ENCODE results near the gene COL7A1. TPM values are rescaled to one million over a fixed set of nuclear protein-coding genes. Genes with fewer than 3 reads are reported as not detected.
A peak's percentile ranks its signal among the peaks of the same experiment; 100 is the strongest.

The COL7A1 gene
- total RNA-seq, 1 experiment from 2014 or later: 5.2 TPM

DNA sequence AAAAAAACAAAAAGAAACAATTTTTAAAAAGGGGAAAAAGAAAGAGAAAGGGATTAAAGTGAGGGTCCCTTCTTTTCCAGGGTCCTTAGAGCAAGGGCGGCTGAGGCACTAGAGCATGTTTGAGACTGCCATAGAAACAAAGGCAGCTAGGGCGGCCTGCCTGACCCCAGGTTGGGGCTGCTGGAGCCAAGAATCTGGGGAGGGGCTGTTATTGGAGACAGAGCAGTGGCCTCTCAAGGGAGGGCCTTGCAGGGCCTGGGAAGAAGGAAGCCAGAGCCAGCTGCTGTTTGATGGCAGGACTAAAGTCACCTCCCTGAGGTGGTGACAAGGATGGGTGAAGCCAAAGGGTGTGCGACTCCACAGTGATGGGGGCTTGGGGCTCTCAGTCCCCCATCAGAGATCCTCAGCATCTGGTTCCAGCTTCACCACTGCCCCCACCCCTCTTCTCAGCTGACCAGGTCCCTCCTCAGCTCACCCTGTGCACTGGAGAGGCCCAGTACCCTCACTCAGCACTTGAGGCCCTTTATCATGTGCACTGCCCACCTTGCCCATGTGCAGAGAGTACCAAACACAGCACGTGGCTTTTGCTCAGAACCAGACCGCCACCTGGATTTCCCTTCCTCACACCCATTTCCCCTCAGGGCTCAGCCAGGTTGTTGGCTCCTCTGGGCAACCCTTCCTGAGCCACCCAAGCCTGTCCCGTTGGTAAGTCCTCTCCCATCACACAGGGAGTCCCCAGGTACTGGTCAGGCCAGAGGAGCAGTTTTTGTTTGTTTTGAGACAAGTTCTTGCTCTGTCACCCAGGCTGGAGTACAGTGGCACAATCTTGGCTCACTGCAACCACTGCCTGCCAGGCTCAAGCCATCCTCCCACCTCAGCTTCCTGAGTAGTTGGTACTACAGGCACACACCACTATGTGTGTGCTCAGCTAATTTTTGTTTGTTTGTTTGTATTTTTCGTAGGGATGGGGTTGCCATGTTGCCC lies 24.7 kb upstream of the COL7A1 start:
- peaks cover 14% of the 10 kb centered on the region for H3K4me1 ChIP-seq
- no peak overlapping the region for H3K4me3 Mint-ChIP-seq (ENCODE audit: unreplicated experiment)
- CTCF ChIA-PET: interaction anchor here (0.6 kb wide), 2 partner anchors 67 to 86 kb away, joined by 3 to 4 read pairs; no protein-coding TSS in a partner anchor
- no peaks in the 10 kb centered on the region for H3K27me3 ChIP-seq (replicated peaks; ENCODE audit: control insufficient read depth, insufficient read depth, low read length)
- peaks cover 9% of the 10 kb centered on the region for H3K9me3 Mint-ChIP-seq (ENCODE audit: unreplicated experiment)
- intact Hi-C loops (cut with micrococcal nuclease; ENCODE audit: unreplicated experiment): loop anchor here (2.0 kb wide), 1 partner anchor 15 kb away; the partner anchor contains the start of gene SLC26A6
- H3K27ac Mint-ChIP-seq (ENCODE audit: unreplicated experiment): peak overlapping the region; percentile 68
- H3K9me3 ChIP-seq: peaks cover 21% of the 10 kb centered on the region
- H3K4me1 Mint-ChIP-seq (ENCODE audit: low read depth, unreplicated experiment): no peaks in the 10 kb centered on the region
- no peaks in the 10 kb centered on the region for H3K27me3 Mint-ChIP-seq (ENCODE audit: insufficient read depth, unreplicated experiment)
- TF ChIP-seq, protein P1, sequence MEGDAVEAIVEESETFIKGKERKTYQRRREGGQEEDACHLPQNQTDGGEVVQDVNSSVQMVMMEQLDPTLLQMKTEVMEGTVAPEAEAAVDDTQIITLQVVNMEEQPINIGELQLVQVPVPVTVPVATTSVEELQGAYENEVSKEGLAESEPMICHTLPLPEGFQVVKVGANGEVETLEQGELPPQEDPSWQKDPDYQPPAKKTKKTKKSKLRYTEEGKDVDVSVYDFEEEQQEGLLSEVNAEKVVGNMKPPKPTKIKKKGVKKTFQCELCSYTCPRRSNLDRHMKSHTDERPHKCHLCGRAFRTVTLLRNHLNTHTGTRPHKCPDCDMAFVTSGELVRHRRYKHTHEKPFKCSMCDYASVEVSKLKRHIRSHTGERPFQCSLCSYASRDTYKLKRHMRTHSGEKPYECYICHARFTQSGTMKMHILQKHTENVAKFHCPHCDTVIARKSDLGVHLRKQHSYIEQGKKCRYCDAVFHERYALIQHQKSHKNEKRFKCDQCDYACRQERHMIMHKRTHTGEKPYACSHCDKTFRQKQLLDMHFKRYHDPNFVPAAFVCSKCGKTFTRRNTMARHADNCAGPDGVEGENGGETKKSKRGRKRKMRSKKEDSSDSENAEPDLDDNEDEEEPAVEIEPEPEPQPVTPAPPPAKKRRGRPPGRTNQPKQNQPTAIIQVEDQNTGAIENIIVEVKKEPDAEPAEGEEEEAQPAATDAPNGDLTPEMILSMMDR (IDR thresholded peaks at IDR 0.05; ENCODE audit: insufficient read depth in 1 of 2, low read depth in 1 of 2, low read length in 1 of 2, severe bottlenecking in 1 of 2, unreplicated experiment in 1 of 2): no peak
- POLR2A ChIA-PET: no interaction called here
- DNase-seq: no peak
- no TSS peak for BruUV-seq (replicated peaks)
- peaks cover 6% of the 10 kb centered on the region for H3K36me3 ChIP-seq (ENCODE audit: control insufficient read depth, insufficient read depth, low read length)
- H3K36me3 Mint-ChIP-seq (ENCODE audit: insufficient read depth, unreplicated experiment): peaks cover 29% of the 10 kb centered on the region
- no peak overlapping the region for H3K4me3 ChIP-seq (ENCODE audit: low read depth, low read length)

DNA sequence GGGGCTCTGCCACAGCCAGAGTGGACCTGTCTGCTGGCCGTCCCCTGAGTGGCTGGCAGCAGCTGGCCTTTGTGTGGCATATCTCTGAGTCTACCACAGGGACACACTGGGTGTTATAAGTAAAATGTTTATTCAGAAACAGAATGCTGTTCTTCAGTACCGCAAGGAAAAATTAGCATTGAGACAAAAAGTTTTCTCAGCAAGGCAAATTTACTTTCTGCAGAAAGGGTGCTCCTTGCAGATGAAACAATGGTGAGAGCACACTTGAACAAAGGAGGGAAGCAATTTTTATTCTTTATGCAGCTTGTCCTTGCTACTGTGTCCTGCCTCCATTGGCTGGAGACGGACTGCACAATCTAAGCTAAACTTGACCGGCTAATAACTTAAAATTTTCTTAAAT lies 22.4 kb upstream of the COL7A1 start:
- Histone ChIP-seq H3K4me3 (ENCODE audit: low read depth, low read length) (no peak overlapping the region), H3K9me3 (peaks cover 21% of the 10 kb centered on the region), H3K27me3 (replicated peaks; ENCODE audit: control insufficient read depth, insufficient read depth, low read length) (no peaks in the 10 kb centered on the region), H3K4me1 (peaks cover 14% of the 10 kb centered on the region), H3K36me3 (ENCODE audit: control insufficient read depth, insufficient read depth, low read length) (peaks cover 6% of the 10 kb centered on the region)
- Mint-ChIP-seq H3K4me3 (ENCODE audit: unreplicated experiment) (no peak overlapping the region), H3K36me3 (ENCODE audit: insufficient read depth, unreplicated experiment) (peaks cover 18% of the 10 kb centered on the region), H3K27me3 (ENCODE audit: insufficient read depth, unreplicated experiment) (no peaks in the 10 kb centered on the region), H3K27ac (ENCODE audit: unreplicated experiment) (peak overlapping the region; percentile 51), H3K4me1 (ENCODE audit: low read depth, unreplicated experiment) (no peaks in the 10 kb centered on the region), H3K9me3 (ENCODE audit: unreplicated experiment) (peaks cover 9% of the 10 kb centered on the region)
- intact Hi-C loops (cut with micrococcal nuclease; ENCODE audit: unreplicated experiment): no loop called here
- ChIA-PET CTCF (interaction anchor here (1.1 kb wide), 1 partner anchor 69 kb away, joined by 3 read pairs; the partner anchor contains the start of gene NCKIPSD), POLR2A (no interaction called here)
- no peak for DNase-seq
- TF ChIP-seq, protein P1 (IDR thresholded peaks at IDR 0.05; ENCODE audit: insufficient read depth in 1 of 2, low read depth in 1 of 2, low read length in 1 of 2, severe bottlenecking in 1 of 2, unreplicated experiment in 1 of 2): no peak
- no TSS peak for BruUV-seq (replicated peaks)

DNA sequence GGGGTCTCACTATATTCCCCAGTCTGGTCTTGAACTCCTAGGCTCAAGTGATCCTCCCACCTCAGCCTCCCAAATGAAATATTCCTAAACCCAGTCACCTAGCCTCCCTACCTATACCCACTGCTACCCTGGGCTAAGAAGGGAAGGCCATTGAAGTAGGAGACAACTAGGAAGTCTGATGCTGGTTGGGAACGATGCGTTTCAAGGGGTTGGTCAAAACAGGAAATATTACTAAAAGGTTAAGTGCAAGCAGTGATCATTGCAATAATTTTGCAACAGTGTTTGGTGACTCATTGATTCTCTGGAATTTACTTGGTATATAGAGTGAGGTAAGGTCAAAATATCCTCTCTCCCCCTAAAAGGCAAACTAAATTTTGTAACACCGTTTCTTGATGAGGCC lies 18.9 kb upstream of the COL7A1 start:
- no peaks in the 10 kb centered on the region for H3K27me3 ChIP-seq (replicated peaks; ENCODE audit: control insufficient read depth, insufficient read depth, low read length)
- Mint-ChIP-seq H3K9me3 (ENCODE audit: unreplicated experiment) (peaks cover 9% of the 10 kb centered on the region), H3K4me1 (ENCODE audit: low read depth, unreplicated experiment) (no peaks in the 10 kb centered on the region), H3K27ac (ENCODE audit: unreplicated experiment) (no peak overlapping the region), H3K36me3 (ENCODE audit: insufficient read depth, unreplicated experiment) (peaks cover 15% of the 10 kb centered on the region), H3K4me3 (ENCODE audit: unreplicated experiment) (no peak overlapping the region), H3K27me3 (ENCODE audit: insufficient read depth, unreplicated experiment) (no peaks in the 10 kb centered on the region)
- H3K4me3 ChIP-seq (ENCODE audit: low read depth, low read length): no peak overlapping the region
- DNase-seq: no peak
- peaks cover 21% of the 10 kb centered on the region for H3K9me3 ChIP-seq
- peaks cover 3% of the 10 kb centered on the region; the same call in 1 of the 2 replicates for H3K36me3 ChIP-seq (ENCODE audit: control insufficient read depth, insufficient read depth, low read length)
- no TSS peak for BruUV-seq (replicated peaks)
- CTCF ChIA-PET: no interaction called here
- peaks cover 10% of the 10 kb centered on the region for H3K4me1 ChIP-seq
- TF ChIP-seq, protein P1 (IDR thresholded peaks at IDR 0.05; ENCODE audit: insufficient read depth in 1 of 2, low read depth in 1 of 2, low read length in 1 of 2, severe bottlenecking in 1 of 2, unreplicated experiment in 1 of 2): no peak
- POLR2A ChIA-PET: interaction anchor here (0.6 kb wide), 1 partner anchor 49 kb away, joined by 4 read pairs; no protein-coding TSS in a partner anchor
- intact Hi-C loops (cut with micrococcal nuclease; ENCODE audit: unreplicated experiment): no loop called here

Measured in Caco-2 (cell line).